Gastroesophageal sphincter (tissue), 3 donors: ENCODE measurements around the gene GNAI1.

Experiments
- CTCF ChIP-seq, 4 experiments: fragments of 200-600 bp in 2 of 4; fragments of 450-650 bp in 2 of 4; sonication (generic) in 1 of 4; IDR thresholded peaks; one replicate each; pipeline ENCODE4 v1.5.1; 2017 to 2019; ENCODE audit warnings: antibody characterized with exemption in 4 of 4, mild to moderate bottlenecking in 2 of 4, moderate library complexity in 2 of 4
- EP300 ChIP-seq: sonication (generic); formaldehyde crosslinking; IDR thresholded peaks from one replicate; pipeline ENCODE4 v1.6.1; 2017; ENCODE audit warnings: antibody characterized with exemption, mild to moderate bottlenecking
- POLR2A ChIP-seq, 2 donors: fragments of 450-650 bp; IDR thresholded peaks; one replicate each; pipeline ENCODE4 v1.6.1; 2017; ENCODE audit warnings: antibody characterized with exemption in 2 of 2, mild to moderate bottlenecking in 2 of 2, moderate library complexity in 1 of 2

- TF ChIP-seq POLR2A (IDR thresholded peaks at IDR 0.05) (no peak), CTCF (IDR thresholded peaks at IDR 0.05) (no peak), EP300 (no peak)
Measured at GRCh38 chr7:80087051-80087770, 47.4 kb upstream of the GNAI1 start.
